Stimulated activated naive CD4-positive, alpha-beta T cell (primary cell): Measurements from ENCODE around the gene TSPAN4.

Experiments
- DNase-seq, 6 experiments: peaks; one replicate each; lab custom pipeline; 2025; lab: John Stamatoyannopoulos, UW

The TSPAN4 gene

DNA sequence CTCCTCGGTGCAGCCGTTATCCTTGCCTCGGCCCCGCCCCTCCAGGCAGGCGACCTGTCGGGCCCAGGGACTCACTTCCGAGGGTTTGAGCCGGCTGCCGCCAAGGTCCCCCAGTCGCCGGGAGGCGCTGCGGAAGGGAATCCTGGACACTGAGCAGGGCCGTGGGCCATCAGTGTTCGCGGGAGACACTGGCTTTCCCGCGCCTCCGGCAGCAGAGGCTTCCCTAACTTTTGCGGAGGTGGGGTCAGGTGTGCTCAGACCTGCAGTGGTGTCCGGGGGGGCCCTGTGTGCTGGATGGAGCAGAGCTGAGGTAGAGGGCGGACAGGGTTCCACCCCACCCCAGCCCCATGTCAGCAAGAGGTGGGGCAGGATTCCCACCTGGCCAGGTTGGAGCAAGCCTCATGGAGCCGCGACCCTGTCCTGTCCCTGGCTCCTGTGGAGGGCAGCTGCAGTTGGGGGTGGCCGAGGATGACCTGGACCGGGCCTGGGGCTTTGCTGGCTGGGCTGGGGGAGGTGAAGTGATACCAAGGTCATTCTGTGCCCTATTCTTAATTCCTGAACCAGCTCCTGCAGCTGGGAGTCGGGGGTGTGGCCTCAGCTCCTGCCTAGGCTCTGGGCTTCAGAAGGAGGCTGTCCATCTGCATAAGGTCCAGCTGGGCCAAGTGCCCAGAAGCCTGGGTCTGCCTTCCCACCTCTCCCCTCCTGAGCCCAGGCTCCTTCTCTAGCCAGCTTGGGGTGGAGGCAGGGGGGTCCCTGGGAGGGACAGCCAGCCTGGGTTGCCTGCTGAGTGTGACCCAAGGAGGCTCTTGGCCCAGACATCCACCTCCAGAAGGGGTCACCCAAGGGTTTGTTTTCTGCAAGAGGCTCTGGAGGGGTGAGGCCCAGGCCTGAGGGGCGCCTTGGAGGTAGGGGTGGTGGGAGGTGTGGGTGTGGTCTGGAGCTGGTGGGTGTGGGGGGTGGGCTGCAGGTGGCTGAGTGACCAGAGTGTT, 8.4 kb downstream of the TSPAN4 start:
- no peak for DNase-seq

DNA sequence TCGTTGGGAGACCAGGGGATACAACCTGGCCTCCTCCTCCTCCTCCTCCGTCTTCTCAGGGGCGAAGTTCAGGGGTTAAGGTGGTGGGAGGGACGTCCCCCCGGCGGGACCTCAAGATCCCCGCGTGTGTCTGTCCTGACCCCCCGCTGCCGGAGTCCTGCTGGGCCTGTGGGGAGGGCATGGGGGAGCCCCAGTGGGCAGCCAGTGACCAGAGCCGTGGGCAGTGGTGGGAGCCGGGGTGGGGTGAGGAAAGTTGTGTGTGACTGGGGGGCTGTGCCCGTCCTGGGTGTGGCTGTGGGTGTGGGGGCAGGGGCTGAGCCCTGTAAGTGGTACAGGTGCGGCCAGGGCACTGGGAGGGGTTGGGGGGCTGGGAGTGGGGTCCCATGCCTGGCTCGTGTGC, 10.1 kb downstream of the TSPAN4 start:
- DNase-seq = no peak

DNA sequence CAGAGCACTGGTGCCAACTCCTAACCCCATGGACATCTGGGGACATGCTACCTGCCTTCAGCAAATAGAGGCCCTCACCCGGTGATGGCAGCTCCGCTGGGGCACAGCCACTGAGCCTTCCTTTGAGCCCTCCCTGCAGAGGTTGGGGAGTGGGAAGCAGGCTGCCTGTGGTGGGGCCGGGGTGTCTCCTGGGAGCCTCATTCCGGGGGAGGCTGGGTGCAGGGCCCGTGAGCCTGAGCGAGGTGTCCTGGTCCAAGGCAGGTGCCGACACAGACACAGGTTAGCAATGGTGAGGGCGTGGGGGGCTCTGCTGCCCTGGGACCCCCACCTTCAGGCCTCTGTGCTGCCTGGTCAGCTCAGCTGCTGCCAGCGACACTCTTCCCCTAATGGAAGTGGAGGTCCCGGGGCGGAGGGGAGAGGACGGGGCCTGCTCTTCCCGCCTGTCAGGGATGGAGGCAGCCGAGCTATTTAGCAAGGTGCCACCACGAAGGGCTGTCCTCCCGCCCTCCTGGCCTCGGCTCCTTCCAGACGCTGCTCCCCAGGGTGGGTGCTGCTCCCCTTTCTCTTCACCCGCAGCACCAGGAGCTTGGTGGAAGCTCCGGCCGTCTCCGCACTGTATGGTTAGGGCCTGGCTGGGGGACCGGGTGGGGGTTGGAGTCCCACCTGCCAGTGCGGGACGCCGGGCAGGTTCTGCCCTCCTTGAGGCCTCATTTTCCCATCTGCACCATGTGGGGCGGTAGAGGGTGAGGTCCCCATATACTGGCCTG, 11.2 kb downstream of the TSPAN4 start:
- DNase-seq = no peak

DNA sequence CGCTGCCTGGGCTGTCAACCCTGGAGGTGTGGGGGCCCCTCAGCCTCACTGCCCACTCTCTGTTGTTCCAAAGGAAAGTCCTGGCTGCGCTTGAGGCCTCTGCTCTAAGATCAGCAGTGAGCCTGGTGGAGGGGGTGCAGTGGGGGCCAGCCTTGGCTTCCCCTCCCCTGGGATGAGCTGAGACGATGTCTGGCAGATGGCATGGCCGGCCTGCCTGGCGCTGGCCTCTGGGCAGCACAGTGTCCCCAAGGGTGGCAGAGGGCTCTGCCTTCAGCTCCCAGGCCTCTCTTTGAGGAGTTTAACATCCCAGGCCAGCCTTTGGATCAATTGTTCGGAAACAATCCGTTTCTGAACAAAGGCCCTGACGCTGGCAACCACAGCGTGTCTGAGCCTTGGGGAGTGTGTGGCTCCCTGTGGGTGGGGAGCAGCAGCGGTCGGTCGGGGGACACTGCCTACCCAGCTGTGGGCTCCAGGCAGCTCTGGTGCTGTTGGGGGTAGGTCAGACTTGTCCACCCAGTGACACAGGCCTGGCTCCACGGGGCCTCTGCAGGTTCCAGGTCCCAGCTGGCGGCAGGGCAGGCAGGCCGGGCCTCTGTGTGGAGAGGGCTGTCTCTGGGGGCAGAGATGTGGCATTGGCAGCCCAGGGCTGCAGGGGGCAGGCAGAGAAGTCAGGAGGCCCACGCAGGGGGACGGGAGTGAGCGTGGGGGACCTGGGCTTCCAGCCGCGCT, 12.1 kb downstream of the TSPAN4 start:
- DNase-seq = no peak

DNA sequence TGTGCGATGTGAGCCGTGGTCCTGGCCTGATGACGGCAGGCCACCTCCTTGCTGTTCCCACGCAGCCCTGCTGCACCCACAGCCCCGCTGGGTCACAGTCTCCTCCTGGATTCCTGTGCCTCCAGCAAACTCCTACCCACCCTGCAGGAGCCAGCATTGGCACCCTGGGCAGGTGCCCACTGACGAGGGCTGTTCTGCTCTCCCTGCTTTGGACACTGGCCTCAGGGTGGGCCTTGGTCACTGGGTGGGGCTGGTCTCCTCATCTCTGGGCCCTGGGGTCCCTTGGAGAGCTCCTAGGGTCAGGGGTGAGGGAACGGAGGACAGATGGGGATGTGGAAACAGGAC, 12.7 kb downstream of the TSPAN4 start:
- DNase-seq = no peak

DNA sequence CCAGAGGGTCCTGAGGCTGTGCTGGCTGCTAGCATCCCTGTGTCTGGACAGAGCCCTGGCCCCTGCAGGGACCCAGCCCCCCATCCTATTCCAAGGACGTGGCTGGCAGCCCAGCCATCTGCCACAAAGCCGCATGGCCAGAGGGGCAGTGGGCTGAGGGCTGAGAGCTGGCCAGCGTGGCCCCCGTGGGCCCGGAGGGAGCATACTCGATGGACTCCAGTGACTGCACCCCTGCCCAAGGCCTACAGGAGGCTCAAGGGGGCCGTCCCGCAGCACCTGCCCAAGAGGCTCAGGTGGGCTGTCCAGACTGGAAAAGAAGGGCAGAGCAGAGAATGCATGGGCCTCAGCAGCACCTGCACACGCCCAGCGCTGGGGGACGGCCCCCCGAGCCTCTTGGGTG, 13.1 kb downstream of the TSPAN4 start:
- no peak for DNase-seq

DNA sequence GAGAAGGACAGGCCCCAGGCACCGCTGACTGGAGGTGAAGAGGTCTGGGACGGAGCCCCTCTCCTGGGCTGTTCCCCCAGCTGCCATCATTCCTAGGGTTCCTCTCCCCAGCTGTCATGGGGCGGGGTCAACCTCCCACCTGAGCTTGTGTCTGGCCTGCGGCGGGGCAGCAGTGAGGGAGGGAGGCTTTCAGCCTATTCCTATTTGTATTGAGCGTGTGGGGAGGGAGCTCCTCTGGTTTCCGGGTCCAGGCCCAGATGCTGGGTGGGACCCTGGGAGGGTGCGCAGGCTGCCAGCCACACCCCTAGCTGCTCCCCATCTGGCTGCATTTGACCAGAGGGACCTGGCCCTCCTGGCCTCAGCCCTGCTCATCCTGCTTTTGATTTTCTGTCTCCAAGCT, 13.7 kb downstream of the TSPAN4 start:
- no peak for DNase-seq

DNA sequence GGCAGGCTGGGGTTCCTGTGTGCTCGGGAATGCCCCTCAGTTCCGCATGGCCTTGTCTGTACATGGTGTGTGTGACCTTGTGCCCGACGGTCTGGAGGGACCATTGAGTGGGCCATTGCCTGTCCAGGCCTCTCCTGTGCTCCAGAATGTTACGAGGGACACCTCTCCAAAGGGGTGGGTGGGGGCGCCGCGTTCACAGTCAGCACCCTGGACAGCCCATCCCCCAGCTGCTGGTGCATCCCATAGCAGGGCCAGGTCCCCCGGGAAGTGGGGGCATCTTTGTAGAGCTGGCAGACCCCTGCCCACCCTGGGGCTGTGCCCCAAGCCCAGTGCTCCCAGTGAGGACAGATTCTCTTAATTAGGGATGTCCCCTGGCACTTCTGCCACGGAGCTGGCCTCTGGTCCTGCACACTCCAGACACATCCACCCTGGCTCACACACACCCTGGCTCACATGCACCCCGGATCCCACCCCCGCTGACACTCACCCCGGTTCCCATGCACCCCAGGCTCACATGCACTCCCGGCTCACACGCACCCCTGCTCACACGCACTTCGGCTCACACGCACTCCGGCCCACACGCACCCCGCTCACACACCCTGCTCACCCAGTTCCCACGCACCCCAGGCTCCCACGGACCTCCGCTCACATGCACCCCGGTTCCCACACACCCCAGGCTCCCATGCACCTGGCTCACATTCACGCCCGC, 15.6 kb downstream of the TSPAN4 start:
- DNase-seq = no peak

DNA sequence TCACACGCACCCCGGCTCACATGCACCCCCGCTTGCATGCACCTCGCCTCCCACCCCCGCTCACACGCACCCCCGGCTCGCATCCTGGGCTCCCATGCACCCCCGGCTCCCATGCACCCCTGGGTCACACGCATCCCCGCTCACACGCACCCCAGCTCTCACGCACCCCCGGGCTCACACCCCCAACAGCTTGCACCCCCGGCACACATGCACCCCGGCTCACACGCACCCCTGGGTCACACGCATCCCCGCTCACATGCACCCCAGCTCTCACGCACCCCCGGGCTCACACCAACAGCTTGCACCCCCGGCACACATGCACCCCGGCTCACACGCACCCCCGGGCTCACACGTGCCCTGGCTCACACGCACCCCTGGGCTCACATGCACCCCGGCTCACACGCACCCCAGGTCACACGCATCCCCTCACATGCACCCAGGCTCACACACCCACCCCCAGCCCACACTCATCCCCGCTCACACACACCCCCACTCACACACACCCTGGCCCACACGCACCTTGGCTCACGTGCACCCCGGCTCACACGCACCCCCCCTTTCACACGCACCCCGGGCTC, 16.2 kb downstream of the TSPAN4 start:
- DNase-seq = no peak

DNA sequence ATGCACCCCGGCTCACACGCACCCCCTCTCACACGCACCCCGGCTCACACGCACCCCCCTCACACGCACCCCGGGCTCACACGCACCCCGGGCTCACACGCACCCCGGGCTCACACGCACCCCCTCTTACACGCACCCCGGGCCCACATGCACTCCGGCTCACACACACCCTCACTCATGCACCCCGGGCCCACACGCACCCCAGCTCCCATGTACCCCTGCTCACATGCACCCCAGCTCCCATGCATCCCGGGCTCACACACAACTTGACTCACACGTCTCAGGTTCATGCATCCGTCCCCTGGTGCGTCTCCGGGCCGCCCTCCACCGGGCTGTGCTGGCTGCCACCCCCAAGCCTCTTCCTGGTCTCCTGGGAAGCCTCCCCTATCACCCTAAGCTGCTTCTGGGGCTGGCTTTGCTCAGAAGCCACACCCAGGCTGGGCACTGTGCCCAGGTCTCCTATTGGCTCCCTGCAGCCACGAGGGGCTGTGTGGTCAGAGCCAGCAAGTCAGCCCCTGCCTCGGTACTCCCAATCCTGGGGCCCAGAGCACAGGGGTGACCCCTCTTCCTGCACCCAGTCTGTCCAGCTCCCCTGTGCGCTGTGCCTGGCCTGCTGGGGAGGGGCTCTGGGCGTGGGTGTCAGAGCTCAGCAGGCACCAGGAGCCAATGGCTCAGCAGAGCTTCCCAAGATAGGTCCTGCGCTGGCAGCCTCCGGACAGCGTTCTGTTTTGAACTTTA, 16.9 kb downstream of the TSPAN4 start:
- DNase-seq = no peak

DNA sequence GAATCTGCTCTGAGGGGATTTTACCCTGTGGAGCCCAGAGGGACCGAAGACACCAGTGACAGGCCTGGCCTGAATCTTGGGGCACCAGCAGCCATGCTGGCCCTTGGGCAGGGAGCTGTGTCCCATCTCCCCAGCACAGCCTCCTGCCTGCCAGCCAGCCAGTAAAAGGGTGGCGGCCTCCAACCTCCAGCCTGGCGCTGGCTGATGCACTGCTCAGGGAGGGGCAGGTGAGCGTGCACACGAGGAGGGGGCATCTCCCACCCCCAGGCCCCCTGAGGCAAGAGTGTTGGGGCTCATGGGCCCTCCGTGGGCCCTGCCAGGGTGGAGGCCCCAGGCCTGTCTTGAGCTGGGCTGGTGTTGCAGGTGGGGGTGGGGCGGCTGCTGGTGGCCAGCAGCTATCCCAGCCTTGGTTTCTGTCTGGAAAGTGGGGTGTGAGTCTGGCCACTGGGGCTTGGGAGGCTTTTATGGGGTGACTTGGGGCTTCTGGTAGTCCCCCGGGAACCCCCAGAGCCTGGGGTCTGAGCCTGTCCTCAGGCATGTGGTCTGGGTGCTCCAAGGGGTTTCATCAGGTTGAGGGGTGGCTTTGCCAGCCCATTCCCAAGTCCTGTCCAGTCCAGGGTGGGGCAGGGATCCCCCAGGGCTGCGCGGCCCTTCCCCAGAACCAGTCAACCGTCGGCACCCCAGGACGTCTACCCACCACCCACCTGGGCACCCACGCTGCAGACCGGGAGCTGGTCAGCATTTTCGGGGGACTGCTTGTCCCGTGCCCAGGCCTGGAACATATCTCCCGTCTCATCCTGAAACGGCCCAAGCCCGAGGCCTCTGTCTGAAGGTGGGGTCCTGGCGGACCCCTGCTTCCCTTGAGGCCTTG, 17.8 kb downstream of the TSPAN4 start:
- DNase-seq = no peak

DNA sequence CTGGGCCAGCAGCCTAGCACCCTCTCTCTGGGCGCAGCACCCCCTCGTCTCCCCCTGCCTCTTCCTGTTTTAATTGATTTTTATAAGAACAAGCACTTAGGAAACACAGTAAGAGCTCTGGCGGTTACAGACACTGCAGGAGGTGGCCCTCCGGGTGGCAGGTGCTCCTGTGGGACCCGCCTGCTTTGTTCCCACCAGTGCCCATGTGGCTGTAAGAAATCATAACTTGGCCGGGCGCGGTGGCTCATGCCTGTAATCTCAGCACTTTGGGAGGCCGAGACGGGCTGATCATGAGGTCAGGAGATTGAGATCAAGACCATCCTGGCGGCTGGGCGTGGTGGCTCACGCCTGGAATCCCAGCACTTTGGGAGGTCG, 18.4 kb downstream of the TSPAN4 start:
- DNase-seq = no peak

DNA sequence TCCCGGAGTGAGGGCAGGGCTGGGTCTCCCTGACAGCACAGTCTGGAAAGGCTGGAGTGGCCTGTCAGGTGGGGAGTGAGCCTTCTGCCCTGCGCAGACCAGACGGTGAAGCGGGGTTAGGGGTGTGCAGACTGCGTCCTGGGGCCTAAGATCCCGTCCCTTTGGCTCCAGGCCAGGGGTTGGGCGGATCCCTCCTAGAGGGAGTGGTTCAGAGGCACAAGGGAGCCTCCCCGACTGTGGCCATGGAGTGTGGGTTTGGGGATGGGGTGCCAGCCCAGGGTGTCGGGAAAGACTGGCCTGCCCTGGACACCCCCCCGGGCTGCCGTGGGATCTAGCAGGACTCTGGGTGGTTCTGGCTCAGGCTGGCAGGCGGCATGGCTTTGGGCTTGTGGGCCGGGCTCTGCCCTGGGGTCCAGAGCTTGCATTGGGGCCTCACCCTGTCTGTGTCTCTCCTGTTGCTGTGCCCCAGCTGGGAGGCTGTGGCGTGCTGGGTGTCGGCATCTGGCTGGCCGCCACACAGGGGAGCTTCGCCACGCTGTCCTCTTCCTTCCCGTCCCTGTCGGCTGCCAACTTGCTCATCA, 19.5 kb downstream of the TSPAN4 start:
- DNase-seq = no peak

DNA sequence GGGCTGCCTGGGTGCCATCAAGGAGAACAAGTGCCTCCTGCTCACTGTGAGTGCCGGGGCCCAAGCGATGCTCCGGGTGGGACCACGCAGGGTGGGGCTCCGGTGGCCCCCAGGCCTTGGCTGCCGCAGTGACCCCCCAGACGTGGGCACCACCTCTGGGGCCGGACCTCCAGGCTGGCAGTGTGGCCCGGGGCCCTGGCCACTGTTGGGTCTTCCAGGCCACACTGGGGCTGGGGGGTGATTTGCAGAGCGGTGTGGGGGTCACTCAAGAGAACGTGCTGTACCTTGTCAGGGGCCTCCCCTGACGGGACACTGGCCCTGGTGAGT, 20.0 kb downstream of the TSPAN4 start:
- no peak for DNase-seq

DNA sequence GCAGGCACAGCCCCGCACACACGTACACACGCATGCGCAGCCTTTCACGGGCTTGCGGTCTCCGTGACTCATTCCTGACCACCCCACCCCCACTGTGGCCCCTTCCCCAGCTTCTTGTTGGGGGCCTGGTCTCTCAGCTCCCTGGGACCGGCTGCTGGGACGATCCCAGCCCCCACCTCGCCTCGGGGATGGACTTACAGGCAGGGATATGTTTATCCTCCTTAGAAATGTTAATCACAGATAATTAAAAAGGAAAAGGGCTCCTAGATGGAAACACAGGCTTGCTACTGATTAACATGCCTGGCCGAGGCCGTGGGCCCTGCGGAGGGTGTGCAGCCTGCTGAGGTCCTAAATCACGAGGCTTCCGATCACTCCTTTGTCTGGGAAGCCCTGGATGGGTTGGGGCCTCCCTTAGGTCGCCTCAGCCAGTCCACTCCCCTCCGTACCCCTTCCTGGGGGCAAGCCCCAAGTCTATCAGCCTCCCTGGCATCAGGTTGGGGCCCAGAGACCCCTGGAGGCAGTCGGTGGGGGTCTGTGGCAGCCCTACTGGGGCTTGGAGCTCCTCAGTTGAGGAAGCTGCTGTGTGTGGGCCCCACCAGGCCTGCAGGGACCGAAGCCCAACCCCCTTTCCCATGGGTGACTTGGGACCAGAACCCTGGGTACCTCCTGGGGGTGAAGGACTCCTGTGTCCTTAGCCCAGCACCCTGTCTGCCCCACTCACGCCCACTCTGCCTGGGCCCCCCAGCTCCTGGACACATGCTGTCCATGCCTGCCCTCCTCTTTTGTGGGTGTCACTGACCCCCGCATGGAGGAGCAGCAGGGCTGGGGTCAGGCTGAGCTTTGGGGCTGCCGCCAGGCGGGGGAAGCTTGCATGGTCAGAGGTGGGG, 20.6 kb downstream of the TSPAN4 start:
- DNase-seq = no peak

DNA sequence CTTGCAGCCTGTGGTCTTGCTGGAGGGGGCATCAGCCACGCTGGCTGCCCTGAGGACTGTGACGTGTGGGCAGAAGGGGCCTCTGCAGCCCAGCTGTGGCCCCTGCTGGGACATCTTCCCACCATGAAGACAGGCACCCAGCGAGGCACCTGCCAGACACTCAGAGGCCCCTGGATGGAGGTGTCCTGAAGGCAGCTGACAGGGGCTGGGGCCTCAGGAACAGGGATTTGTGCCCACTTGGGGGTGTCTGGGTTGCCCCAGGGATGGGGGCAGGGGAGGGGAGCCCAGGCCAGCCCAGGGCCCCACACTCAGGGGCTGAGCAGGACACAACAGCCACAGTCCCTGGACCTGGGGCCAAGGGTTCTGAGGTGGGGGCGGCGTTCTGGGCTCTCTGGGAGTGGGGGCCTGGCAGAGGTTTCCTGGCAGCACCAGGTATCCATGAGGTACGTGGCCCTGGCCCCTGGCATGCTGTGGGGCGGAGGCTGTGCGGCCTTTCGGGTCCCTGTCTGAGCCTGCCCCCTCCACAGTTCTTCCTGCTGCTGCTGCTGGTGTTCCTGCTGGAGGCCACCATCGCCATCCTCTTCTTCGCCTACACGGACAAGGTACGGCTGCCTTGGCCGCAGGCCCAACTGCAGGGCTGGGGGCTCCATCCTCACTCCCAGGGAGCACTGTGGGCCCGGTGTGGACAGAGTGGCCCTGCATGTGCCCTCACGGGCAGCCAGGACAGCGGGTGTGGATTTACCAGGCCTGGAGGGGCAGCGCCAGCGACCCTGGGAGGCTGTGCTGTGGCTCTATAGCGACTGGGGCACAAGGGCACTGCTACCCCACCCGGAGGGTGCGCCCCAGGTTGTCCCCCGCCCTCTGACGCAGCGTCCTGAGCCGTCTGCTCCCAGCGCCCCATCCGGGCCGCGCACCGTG, 21.5 kb downstream of the TSPAN4 start:
- no peak for DNase-seq

DNA sequence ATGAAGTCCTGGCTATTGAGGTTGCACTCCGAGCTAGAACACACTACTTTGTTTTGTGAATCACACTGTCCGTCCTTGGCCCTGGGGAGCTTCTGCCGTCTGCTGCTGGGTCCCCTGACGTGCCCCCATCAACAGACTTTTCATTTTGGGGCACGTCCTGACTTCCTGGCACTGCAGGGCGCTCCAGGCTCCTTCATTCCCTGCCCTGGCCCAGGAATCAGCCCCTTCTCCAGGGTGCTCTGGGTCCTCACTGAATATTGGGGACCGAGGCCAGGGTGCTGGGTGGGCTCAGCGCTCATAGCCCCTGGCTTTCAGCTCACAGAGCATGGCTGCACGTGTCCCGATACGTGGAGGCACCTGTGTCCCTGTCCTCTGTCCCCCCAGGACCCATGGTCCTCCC, 22.2 kb downstream of the TSPAN4 start:
- DNase-seq = no peak
